ENCODE data around the gene COX6B2.

- TF ChIP-seq CTCF (IDR thresholded peaks at IDR 0.05) (no peak), POLR2A (IDR thresholded peaks at IDR 0.05) (no peak)
Observed at GRCh38 chr19:55341595-55342531, 12.7 kb downstream of the COX6B2 start.

Data from uterus (tissue), 2 donors.